T1000 (cell line): ENCODE results near the gene TFAP2E.

Source experiments
- DNase-seq: peaks from one replicate; lab custom pipeline; 2025; ENCODE audit warnings: mixed read lengths; lab: John Stamatoyannopoulos, UW

Gene TFAP2E

GRCh38 chr1:35595684-35596083 lies 22.6 kb downstream of the TFAP2E start:
- no peak for DNase-seq

GRCh38 chr1:35597870-35598269 lies 24.8 kb downstream of the TFAP2E start:
- DNase-seq, result no peak

DNA sequence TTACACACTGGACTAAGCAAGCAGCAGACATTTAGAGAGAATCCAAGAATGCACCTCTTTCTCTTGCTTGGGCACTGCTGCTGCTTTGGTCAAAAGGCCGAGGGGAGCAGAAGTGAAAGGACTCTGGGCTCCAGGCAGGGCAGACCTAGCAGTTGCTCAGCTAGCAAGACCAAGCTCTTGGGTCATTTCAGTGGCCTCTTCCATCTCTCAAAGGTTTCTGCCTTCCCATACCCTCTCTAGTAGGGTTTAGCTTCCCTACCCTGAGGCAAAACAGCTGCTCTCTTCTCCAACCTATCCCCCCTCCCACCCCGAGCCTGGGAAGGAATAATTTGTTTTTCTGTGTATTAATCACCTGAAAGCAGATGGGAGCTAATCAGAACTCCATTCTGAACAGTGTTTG lies 25.8 kb downstream of the TFAP2E start:
- no peak for DNase-seq

DNA sequence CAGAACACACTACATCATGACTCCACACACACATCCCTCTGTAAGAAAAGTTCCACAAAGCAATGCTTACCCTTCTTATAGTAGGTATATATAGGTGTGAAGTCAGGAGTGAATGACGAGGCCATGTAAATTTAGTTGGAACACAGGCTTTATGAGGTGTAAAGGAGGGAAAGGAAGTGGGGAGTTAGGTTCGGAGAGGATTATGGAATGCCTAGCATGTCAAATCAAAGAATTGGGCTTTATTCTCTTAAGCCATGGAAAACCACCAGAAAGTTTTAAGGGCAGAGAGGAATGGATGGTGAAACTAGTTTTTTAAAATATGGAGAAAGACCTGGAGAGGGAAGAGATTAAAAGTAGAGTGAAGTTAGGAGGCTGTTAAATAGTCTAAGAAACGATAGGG lies 26.3 kb downstream of the TFAP2E start:
- no peak for DNase-seq

GRCh38 chr1:35600593-35600992 lies 27.5 kb downstream of the TFAP2E start:
- DNase-seq, result no peak

- DNase-seq, result no peak
Measured at GRCh38 chr1:35603468-35603867, 30.4 kb downstream of the TFAP2E start.

- DNase-seq, result no peak
Measured at GRCh38 chr1:35603941-35604340, 30.8 kb downstream of the TFAP2E start.

DNA sequence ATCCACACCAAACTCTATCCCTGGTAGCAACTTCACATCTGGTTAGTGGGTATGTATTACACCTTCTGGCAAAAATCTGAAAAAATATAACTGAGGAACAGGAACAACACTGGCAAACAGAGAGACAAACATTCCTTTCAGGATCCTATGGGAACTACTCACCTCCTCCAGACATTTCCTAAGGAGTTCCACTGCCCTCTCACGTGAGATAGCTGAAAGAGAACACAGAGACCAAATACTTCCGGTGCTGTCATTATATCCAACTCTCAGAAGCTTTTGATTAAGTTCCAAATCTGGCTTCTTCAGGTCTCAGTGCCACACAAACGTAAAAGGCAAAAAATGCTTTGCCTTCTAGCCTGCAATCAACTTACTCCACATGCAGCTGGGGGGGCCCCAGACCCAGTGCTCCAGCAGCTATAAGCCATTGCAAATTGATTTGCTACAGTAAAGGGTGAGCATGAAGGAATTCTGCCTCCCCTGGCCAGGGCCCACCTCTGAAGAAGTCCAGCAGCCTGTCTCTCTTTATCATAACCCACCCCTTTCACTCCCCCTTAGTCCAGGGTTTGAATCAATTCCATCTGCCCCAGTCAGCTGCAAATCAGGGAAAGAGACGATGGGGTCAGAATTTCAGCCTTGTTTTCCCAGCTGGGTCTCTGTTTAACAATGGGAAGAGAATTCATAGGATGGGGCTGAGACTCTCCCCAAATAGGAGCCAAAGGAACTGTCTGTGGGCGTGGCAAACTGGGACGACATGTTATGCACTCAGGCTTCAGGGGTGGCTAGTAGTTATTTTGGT lies 32.2 kb downstream of the TFAP2E start:
- DNase-seq, result no peak

- DNase-seq, result no peak
Measured at GRCh38 chr1:35605867-35606182, 32.7 kb downstream of the TFAP2E start.

DNA sequence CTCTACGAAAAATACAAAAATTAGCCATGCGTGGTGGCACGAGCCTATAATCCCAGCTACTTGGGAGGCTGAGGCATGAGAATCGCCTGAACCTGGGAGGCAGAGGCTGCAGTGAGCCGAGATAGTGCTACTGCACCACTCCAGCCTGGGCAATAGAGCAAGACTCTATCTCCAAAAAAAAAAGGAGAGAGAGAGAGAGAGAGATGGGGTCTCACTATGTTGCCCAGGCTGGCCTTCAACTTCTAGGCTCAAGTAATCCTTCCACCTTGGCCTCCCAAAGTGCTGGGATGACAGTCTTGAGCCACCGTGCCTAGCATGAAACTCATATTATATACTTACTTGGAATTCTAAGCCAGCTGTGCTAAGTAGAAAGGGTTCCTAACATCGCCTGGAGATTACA lies 38.5 kb downstream of the TFAP2E start:
- no peak for DNase-seq

DNA sequence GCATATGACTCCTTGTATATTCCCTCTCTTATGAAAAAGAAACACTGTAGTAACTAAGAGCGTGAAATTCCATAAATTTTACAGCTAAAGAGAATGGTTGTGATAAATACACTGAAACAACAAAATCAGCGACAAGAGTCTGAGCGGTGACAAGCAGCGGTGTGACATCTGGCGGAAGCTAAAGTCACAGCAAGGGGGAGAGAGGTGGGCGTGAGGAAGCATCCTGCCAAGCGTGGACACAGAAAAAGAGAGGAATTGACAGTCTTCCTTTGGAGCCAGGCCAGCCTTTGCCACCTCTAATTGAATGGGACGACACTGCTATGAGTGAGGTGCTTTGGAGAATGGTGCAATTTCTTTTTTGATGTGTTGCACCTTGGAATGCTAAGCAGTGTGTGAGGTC lies 42.3 kb downstream of the TFAP2E start:
- no peak for DNase-seq

GRCh38 chr1:35619237-35620121 lies 46.4 kb downstream of the TFAP2E start:
- no peak for DNase-seq

GRCh38 chr1:35622510-35623178 lies 49.5 kb downstream of the TFAP2E start:
- DNase-seq, result no peak

DNA sequence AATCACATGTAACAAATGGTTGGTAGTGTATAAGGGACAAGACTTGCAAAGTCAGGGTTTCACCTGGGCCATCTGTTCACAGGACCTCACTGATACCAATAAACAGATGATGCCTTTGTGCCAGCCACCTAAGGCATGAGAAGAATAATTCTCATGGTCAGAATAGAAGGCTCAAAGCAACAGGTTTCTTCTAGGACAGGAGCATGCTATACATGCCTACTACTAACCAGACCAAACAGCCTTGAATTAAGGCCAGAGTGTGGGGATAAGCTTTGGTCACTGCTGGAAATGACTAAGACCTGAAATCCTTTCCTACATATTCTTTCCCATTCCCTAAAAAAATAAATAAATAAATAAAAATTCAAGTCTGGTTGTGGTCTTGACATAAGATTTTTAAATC lies 50.7 kb downstream of the TFAP2E start:
- no peak for DNase-seq

- no peak for DNase-seq
Measured at GRCh38 chr1:35629051-35629450, 55.9 kb downstream of the TFAP2E start.

GRCh38 chr1:35631396-35631795 lies 58.3 kb downstream of the TFAP2E start:
- no peak for DNase-seq

GRCh38 chr1:35633547-35633946 lies 60.4 kb downstream of the TFAP2E start:
- no peak for DNase-seq

DNA sequence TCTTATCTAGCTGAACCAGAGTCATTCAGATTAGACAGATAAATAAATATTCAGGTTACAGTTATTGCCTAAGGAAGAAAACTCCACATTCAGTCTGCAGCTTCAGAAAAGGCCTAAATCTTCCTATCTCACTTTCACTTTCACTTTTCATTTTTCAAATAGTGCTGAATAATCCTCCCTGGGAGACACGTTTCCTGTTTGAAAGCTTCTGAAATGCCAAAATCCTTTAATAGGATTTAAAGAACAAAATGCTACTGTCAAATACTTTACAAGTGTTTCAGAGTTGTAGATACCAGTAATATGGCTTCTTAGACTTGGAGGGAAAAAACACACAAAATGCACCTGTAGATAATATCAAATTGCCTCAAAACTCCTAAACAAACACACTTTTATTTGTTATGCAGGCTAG lies 64.3 kb downstream of the TFAP2E start:
- DNase-seq, result no peak

DNA sequence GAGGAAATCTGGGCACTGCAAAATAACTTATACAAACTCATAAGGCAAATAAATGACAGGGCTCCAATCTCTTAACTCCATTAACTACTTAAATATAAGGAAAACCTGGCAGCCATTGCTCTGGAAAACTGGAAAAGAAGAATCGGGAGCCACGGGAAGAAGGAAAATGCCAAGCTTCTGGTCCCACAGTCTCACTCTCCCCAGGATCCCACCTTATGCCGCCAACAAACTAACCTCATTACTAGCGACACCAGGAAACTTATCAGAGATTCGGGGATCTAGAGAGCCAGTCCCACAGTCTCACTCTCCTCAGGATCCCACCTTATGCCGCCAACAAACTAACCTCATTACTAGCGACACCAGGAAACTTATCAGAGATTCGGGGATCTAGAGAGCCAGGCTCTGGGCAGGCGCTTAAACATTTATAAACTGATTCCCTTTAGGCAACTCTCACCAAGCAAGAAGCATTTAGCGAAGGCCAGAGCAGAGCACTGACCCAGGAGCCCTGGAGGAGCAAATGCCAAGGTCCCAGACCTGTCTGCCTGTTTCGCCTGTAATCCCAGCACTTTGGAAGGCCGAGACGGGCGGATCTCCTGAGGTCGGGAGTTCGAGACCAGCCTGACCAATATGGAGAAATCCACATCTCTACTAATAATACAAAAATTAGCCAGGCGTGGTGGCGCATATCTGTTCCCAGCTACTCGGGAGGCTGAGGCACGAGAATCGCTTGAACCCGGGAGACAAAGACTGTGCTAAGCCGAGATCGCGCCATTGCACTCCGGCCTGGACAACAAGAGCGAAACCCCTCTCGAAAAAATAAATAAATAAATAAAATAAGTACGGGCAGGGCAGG lies 67.5 kb downstream of the TFAP2E start:
- DNase-seq, result no peak

GRCh38 chr1:35641233-35641866 lies 68.2 kb downstream of the TFAP2E start, which contains the start of gene PSMB2:
Gene PSMB2, minus strand, starts transcription at chr1:35641526. Its CDS starts 94 bp downstream, at chr1:35641432.
- peak; percentile 90 for DNase-seq

- no peak for DNase-seq
Measured at GRCh38 chr1:35642471-35642955, 69.4 kb downstream of the TFAP2E start.
